HCT116 (cell line): Measurements from ENCODE around the gene GCNT1. TPM values are rescaled to one million over a fixed set of nuclear protein-coding genes. Genes with fewer than 3 reads are reported as not detected.

Source experiments
- ATAC-seq: fragments of 200-7000 bp; cut with Tn5 transposase; 2 replicates; pipeline ENCODE4 v1.9.1; 2020; ENCODE audit warnings: mild to moderate bottlenecking, moderate library complexity
- BruUV-seq: library from RNA; stranded (reverse); fragments of 400-500 nt; replicated peaks from 2 replicates; lab custom pipeline; 2021; lab: Mats Ljungman, UMichigan
- CTCF ChIA-PET: fragments of 300-600 bp; sonication (Branson Sonifier 250); formaldehyde crosslinking; loops from one replicate; lab custom pipeline; 2021; ENCODE audit warnings: antibody characterized with exemption; lab: Charles Lee
- POLR2A ChIA-PET: fragments of 300-600, 350-600 bp; sonication (Branson Sonifier 250); formaldehyde crosslinking; loops from one replicate; lab custom pipeline; 2021; ENCODE audit warnings: antibody characterized with exemption; lab: Charles Lee
- RAD21 ChIA-PET, 2 experiments: fragments of 300-600 bp; sonication (Branson Sonifier 250); formaldehyde crosslinking; loops; one replicate each; lab custom pipeline; 2023; ENCODE audit warnings: low total read pairs in 2 of 2; ENCODE audit not compliant: uncharacterized antibody in 2 of 2, unreplicated experiment in 2 of 2, low non-redundant PET in 1 of 2; lab: Charles Lee
- DNase-seq: peaks from one replicate; pipeline ENCODE4 v3.0.0-alpha.2; 2010; ENCODE audit warnings: low read depth, low spot score
- H2AFZ ChIP-seq: fragments of 200-600 bp; shearing (Covaris generic), sonication (generic); 2 replicates; pipeline ENCODE4 v1.6.1; 2017; ENCODE audit warnings: low read depth, mixed run types, mixed read lengths, antibody characterized with exemption, low read length; ENCODE audit not compliant: poor library complexity, severe bottlenecking
- H3K27ac ChIP-seq: 2 replicates; pipeline ENCODE4 v1.5.1; 2012; ENCODE audit warnings: low read depth, low read length
- H3K27me3 ChIP-seq: fragments of 200-600 bp; sonication (generic); 2 replicates; pipeline ENCODE4 v1.6.1; 2016; ENCODE audit warnings: mixed run types, low read length, mixed read lengths; ENCODE audit not compliant: insufficient read depth
- H3K36me3 ChIP-seq, 2 experiments: fragments of 200-500 bp in 1 of 2; fragments of 200-600 bp in 1 of 2; sonication (Bioruptor generic) in 1 of 2; sonication (generic) in 1 of 2; 2 replicates each; pipeline versions ENCODE4 v1.5.1 to v1.6.1; 2014 to 2016; ENCODE audit warnings: low read length in 2 of 2, inconsistent platforms in 1 of 2, mixed read lengths in 1 of 2, mixed run types in 1 of 2; ENCODE audit not compliant: insufficient read depth in 2 of 2, control insufficient read depth in 1 of 2
- H3K4me1 ChIP-seq, 2 experiments: fragments of 200-600 bp in 1 of 2; sonication (generic) in 1 of 2; 2 replicates each; pipeline versions ENCODE4 v1.5.1 to v1.6.1; 2012 to 2017; ENCODE audit warnings: low read length in 2 of 2, inconsistent platforms in 1 of 2, mild to moderate bottlenecking in 1 of 2, mixed read lengths in 1 of 2, mixed run types in 1 of 2, moderate library complexity in 1 of 2; ENCODE audit not compliant: insufficient read depth in 2 of 2, control insufficient read depth in 1 of 2
- H3K4me2 ChIP-seq: fragments of 200-600 bp; sonication (generic); 2 replicates; pipeline ENCODE4 v1.6.1; 2017; ENCODE audit warnings: mixed run types, low read length, mixed read lengths
- H3K4me3 ChIP-seq, 2 experiments: fragments of 200-600 bp in 1 of 2; sonication (generic) in 1 of 2; replicated peaks in 1 of 2; 2 replicates each; pipeline ENCODE4 v1.5.1; 2011 to 2016; ENCODE audit warnings: low read length in 2 of 2, control low read depth in 1 of 2, low read depth in 1 of 2, mild to moderate bottlenecking in 1 of 2, mixed read lengths in 1 of 2, mixed run types in 1 of 2
- H3K79me2 ChIP-seq: fragments of 200-600 bp; sonication (generic); 2 replicates; pipeline ENCODE4 v1.6.1; 2017; ENCODE audit warnings: mild to moderate bottlenecking, mixed run types, low read length, moderate library complexity, mixed read lengths; ENCODE audit not compliant: insufficient read depth
- H3K9ac ChIP-seq: fragments of 200-600 bp; sonication (generic); 2 replicates; pipeline ENCODE4 v1.6.1; 2016; ENCODE audit warnings: low read length, mixed read lengths
- H3K9me2 ChIP-seq: fragments of 200-600 bp; sonication (generic), shearing (Covaris generic); 2 replicates; pipeline ENCODE4 v1.6.1; 2017; ENCODE audit warnings: mixed run types, mild to moderate bottlenecking, moderate library complexity; ENCODE audit not compliant: insufficient read depth
- H3K9me3 ChIP-seq, 2 experiments: fragments of 200-500 bp in 1 of 2; fragments of 200-600 bp in 1 of 2; sonication (Bioruptor generic) in 1 of 2; sonication (generic) in 1 of 2; 2 replicates each; pipeline ENCODE4 v1.6.1; 2014 to 2017; ENCODE audit warnings: low read length in 2 of 2, mixed read lengths in 2 of 2, inconsistent platforms in 1 of 2, low read depth in 1 of 2, mild to moderate bottlenecking in 1 of 2, mixed run types in 1 of 2, moderate library complexity in 1 of 2; ENCODE audit not compliant: control insufficient read depth in 1 of 2, insufficient read depth in 1 of 2
- H4K20me1 ChIP-seq: fragments of 200-600 bp; sonication (generic), shearing (Covaris generic); 2 replicates; pipeline ENCODE4 v1.6.1; 2017; ENCODE audit warnings: mixed run types, mild to moderate bottlenecking, moderate library complexity; ENCODE audit not compliant: insufficient read depth
- CBX3 ChIP-seq: IDR thresholded peaks from 2 replicates; pipeline ENCODE4 v1.6.1; 2012; ENCODE audit warnings: low read depth
- CEBPB ChIP-seq: IDR thresholded peaks from 2 replicates; pipeline ENCODE4 v1.6.1; 2012; ENCODE audit warnings: low read depth
- EZH2 ChIP-seq: fragments of 200-600 bp; sonication (generic); IDR thresholded peaks from 2 replicates; pipeline ENCODE4 v1.6.1; 2017; ENCODE audit warnings: antibody characterized with exemption, mixed run types
- POLR2A ChIP-seq: IDR thresholded peaks from 2 replicates; pipeline ENCODE4 v1.7.0; 2011; ENCODE audit warnings: borderline replicate concordance; ENCODE audit not compliant: insufficient read depth, insufficient read length; ENCODE audit errors: extremely low read depth
- RAD21 ChIP-seq: IDR thresholded peaks from 2 replicates; pipeline ENCODE4 v1.6.1; 2012; ENCODE audit warnings: low read depth, mild to moderate bottlenecking
- REST ChIP-seq: IDR thresholded peaks from 2 replicates; pipeline ENCODE4 v1.6.1; 2012; ENCODE audit warnings: low read depth
- intact Hi-C: fragments of 100-400 bp; cut with micrococcal nuclease; formaldehyde crosslinking; loops from 2 replicates; pipeline ENCODE4 v1.10.0; 2022
- total RNA-seq: library from RNA; stranded (reverse); gene quantifications from one replicate; pipeline ENCODE4 v1.2.1, GENCODE V29; 2021; ENCODE audit not compliant: unreplicated experiment

Gene GCNT1
- total RNA-seq, 1 experiment from 2014 or later, result 5.8 TPM

- Histone ChIP-seq H3K27me3 (no peaks in the 10 kb centered on the region), H3K9me3 (no peaks in the 10 kb centered on the region), H3K9me2 (no peaks in the 10 kb centered on the region), H3K36me3 (no peaks in the 10 kb centered on the region), H3K79me2 (no peaks in the 10 kb centered on the region), H3K4me3 (no peak overlapping the region), H3K9ac (no peak overlapping the region), H2AFZ (no peak overlapping the region), H3K4me2 (no peak overlapping the region), H4K20me1 (no peaks in the 10 kb centered on the region), H3K4me1 (no peaks in the 10 kb centered on the region), H3K27ac (no peak overlapping the region)
- DNase-seq (no peak), ATAC-seq (no peak)
- ChIA-PET CTCF (no interaction called here), POLR2A (no interaction called here), RAD21 (no interaction called here)
- TF ChIP-seq REST (no peak), POLR2A (no peak), RAD21 (no peak)
- no TSS peak for BruUV-seq
- intact Hi-C loops, result no loop called here
Measured at GRCh38 chr9:76431601-76432000, 27.4 kb upstream of the GCNT1 start.

- no TSS peak for BruUV-seq
- ChIA-PET POLR2A (no interaction called here), CTCF (interaction anchor here (1.0 kb wide), 1 partner anchor 14 kb away, joined by 4 read pairs; no protein-coding TSS in a partner anchor), RAD21 (no interaction called here)
- H3K4me3 ChIP-seq, result no peak overlapping the region
- TF ChIP-seq CEBPB (no peak), EZH2 (no peak), CBX3 (no peak)
- no peaks in the 10 kb centered on the region for H3K9me2 ChIP-seq
- H3K79me2 ChIP-seq, result no peaks in the 10 kb centered on the region
- no peaks in the 10 kb centered on the region for H4K20me1 ChIP-seq
- DNase-seq (no peak), ATAC-seq (no peak)
- H3K4me1 ChIP-seq, result no peaks in the 10 kb centered on the region
- no peaks in the 10 kb centered on the region for H3K36me3 ChIP-seq
- no peak overlapping the region for H2AFZ ChIP-seq
- H3K27ac ChIP-seq, result no peak overlapping the region
- H3K9me3 ChIP-seq, result no peaks in the 10 kb centered on the region
- H3K9ac ChIP-seq, result no peak overlapping the region
- intact Hi-C loops, result no loop called here
- H3K4me2 ChIP-seq, result no peak overlapping the region
- H3K27me3 ChIP-seq, result no peaks in the 10 kb centered on the region
Measured at GRCh38 chr9:76433406-76433805, 25.6 kb upstream of the GCNT1 start.
